ENCODE measurements around the gene AK1. TPM values are rescaled to one million over a fixed set of nuclear protein-coding genes. Genes with fewer than 3 reads are reported as not detected.
A peak's percentile ranks its signal among the peaks of the same experiment; 100 is the strongest.

Gene AK1
- total RNA-seq, 1 experiment from 2014 or later, result 75.9 TPM

DNA sequence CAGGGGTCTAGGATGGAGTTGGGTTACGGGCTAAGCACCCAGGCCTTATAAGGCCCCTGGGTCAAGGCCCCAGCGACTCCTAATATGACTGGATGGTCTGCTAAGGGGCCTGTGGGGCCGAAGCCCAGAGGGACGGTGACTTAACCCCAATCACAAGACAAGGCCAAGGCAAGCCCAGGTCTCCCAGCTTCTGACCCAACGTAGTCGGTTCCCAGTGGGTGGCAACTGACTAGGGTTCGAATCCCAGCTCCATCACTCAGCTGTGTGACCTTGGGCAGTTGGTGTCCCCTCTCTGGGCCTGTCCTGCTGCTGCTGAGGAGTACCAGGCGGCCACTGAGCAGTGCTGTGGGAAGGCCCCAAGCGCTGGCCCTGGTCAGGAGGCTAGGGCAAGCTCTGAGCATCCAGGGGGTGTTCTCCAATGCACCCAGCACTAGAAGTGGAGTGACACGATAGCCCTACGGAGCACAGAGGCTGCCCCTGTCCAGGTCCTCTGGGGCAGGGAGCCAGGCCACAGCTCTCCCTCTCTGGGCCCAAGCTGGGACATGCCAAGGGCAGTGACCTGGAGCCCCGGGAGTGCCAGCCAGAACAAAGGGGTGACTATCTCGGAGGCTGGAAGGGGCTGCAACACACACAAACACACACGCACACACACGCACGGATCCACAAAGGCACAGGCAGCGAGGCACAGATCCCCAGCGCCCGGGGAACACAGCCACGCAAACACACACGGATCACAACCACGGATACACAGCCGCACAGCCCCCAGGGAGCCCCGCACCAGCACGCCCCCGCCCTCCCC is 512 bp downstream of the AK1 start:
- no peak for DNase-seq (ENCODE audit: unreplicated experiment)
- CTCF ChIA-PET, result interaction anchor here (0.6 to 1.1 kb wide), 3 partner anchors 23 to 158 kb away, joined by 3 to 5 read pairs (median 3); partner anchors contain the start of gene ST6GALNAC6
- intact Hi-C loops (cut with micrococcal nuclease), result no loop called here

DNA sequence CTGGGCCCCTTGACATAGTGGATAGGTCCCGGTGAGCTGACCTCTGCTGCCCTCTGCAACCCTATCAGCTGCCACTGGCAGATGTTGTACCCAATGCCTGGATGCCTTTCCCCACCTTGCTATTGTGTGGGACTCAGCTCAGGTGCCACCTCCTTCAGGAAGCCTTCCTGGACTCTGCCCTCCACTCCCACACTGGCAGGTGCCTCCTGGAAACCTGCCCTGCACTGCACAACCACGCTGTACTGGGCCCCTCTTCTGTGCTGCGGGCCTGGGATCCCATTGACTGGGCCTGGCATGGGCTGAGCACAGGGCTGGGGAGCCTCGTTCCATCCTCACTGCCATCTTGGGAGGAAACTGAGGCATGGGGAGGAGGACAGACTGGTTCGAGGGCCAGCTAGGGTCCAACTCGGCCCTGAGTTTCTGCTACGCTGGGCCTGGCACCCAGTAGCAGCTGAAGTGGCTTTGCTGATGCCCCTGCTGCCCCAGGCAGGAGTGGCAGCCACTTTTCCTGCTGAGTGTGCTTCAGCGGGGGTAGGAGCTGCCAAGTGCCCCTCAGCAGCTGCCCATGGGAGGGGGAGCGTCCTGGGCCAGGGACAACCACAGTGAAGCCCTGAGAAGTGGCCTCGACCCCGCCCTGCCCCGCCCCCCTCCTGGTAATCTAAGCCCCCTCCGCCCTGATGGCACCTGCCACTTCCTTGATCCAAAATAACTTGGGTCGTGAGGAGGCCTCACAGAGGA is 1.3 kb downstream of the AK1 start:
- Mint-ChIP-seq H3K9me3 (ENCODE audit: unreplicated experiment) (no peaks in the 10 kb centered on the region), H3K4me3 (ENCODE audit: unreplicated experiment) (peak overlapping the region; percentile 80), H3K36me3 (ENCODE audit: insufficient read depth, unreplicated experiment) (peaks cover 10% of the 10 kb centered on the region), H3K27ac (ENCODE audit: low read depth, unreplicated experiment) (peak overlapping the region; percentile 63), H3K27me3 (ENCODE audit: insufficient read depth, unreplicated experiment) (no peaks in the 10 kb centered on the region), H3K4me1 (ENCODE audit: insufficient read depth, unreplicated experiment) (peaks cover 9% of the 10 kb centered on the region)
- intact Hi-C loops (cut with micrococcal nuclease), result no loop called here
- no peak for DNase-seq (ENCODE audit: unreplicated experiment)
- ChIA-PET CTCF (interaction anchor here (0.6 to 1.1 kb wide), 3 partner anchors 24 to 229 kb away, joined by 3 to 5 read pairs (median 4); partner anchors contain the start of gene ST6GALNAC6), POLR2A (interaction anchor here (0.6 to 1.3 kb wide), 5 partner anchors 22 to 579 kb away, joined by 3 to 5 read pairs (median 3); partner anchors contain the start of gene ST6GALNAC6)
- BruUV-seq (replicated peaks), result no TSS peak
- TF ChIP-seq, protein P1, sequence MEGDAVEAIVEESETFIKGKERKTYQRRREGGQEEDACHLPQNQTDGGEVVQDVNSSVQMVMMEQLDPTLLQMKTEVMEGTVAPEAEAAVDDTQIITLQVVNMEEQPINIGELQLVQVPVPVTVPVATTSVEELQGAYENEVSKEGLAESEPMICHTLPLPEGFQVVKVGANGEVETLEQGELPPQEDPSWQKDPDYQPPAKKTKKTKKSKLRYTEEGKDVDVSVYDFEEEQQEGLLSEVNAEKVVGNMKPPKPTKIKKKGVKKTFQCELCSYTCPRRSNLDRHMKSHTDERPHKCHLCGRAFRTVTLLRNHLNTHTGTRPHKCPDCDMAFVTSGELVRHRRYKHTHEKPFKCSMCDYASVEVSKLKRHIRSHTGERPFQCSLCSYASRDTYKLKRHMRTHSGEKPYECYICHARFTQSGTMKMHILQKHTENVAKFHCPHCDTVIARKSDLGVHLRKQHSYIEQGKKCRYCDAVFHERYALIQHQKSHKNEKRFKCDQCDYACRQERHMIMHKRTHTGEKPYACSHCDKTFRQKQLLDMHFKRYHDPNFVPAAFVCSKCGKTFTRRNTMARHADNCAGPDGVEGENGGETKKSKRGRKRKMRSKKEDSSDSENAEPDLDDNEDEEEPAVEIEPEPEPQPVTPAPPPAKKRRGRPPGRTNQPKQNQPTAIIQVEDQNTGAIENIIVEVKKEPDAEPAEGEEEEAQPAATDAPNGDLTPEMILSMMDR (IDR thresholded peaks at IDR 0.05; ENCODE audit: unreplicated experiment), result no peak

More for the DNA sequence above, 512 bp downstream of the AK1 start:
- H3K27me3 Mint-ChIP-seq (ENCODE audit: insufficient read depth, unreplicated experiment), result no peaks in the 10 kb centered on the region
- TF ChIP-seq, protein P1 (IDR thresholded peaks at IDR 0.05; ENCODE audit: unreplicated experiment), result no peak
- peak overlapping the region; percentile 57 for H3K27ac Mint-ChIP-seq (ENCODE audit: low read depth, unreplicated experiment)
- peaks cover 9% of the 10 kb centered on the region for H3K4me1 Mint-ChIP-seq (ENCODE audit: insufficient read depth, unreplicated experiment)
- TSS peak; percentile 34 for BruUV-seq (replicated peaks)
- POLR2A ChIA-PET, result interaction anchor here (0.6 to 1.3 kb wide), 6 partner anchors 23 to 76 kb away, joined by 3 to 5 read pairs (median 3); partner anchors contain the start of gene ST6GALNAC6
- H3K4me3 Mint-ChIP-seq (ENCODE audit: unreplicated experiment), result peak overlapping the region; percentile 80
- H3K36me3 Mint-ChIP-seq (ENCODE audit: insufficient read depth, unreplicated experiment), result peaks cover 4% of the 10 kb centered on the region
- no peaks in the 10 kb centered on the region for H3K9me3 Mint-ChIP-seq (ENCODE audit: unreplicated experiment)

DNA sequence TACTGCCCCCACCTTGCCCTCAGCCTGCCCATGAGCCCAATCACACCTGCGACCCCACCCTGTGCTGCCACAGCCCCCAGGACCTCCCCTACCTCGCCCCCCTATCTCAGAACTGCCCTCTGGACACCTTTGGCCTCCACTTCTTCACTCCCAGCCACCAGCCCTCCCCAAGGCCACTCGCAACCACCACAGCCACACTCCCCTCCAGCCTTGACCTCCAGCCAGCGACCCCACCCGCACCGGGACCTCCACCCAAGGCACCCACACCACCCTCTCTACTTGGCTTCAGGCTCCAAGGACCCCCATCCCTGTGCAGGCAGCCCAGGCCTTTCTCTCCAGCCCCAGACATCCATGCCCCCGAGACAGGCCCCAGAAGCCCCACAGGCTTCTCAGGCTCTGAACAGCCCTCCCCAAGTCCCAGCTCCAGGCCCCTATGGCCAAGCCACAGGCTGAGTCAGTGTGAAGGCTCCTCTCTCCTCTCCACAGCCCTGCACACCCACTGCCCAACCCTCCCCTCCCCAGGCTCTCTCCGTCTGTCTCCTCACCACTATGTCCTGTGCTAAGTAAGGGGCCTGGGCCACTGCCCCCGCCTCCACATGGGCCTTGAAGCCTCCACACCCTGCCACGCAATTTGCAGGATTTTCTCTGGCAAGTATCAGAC is 2.0 kb downstream of the AK1 start:
- Mint-ChIP-seq H3K27me3 (ENCODE audit: insufficient read depth, unreplicated experiment) (no peaks in the 10 kb centered on the region), H3K27ac (ENCODE audit: low read depth, unreplicated experiment) (peak overlapping the region; percentile 63), H3K9me3 (ENCODE audit: unreplicated experiment) (no peaks in the 10 kb centered on the region), H3K4me1 (ENCODE audit: insufficient read depth, unreplicated experiment) (peaks cover 9% of the 10 kb centered on the region), H3K4me3 (ENCODE audit: unreplicated experiment) (peak overlapping the region; percentile 23), H3K36me3 (ENCODE audit: insufficient read depth, unreplicated experiment) (peaks cover 11% of the 10 kb centered on the region)
- ChIA-PET CTCF (interaction anchor here (1.7 kb wide), 1 partner anchor 22 kb away, joined by 6 read pairs; no protein-coding TSS in a partner anchor), POLR2A (interaction anchor here (0.6 to 2.3 kb wide), 4 partner anchors 24 to 578 kb away, joined by 3 to 8 read pairs (median 4); partner anchors contain the start of genes FPGS and ST6GALNAC6)
- DNase-seq (ENCODE audit: unreplicated experiment), result no peak
- TF ChIP-seq, protein P1 (IDR thresholded peaks at IDR 0.05; ENCODE audit: unreplicated experiment), result no peak
- no TSS peak for BruUV-seq (replicated peaks)
- intact Hi-C loops (cut with micrococcal nuclease), result no loop called here
